K562 (cell line): ENCODE results near the gene PIBF1. TPM values are rescaled to one million over a fixed set of nuclear protein-coding genes. Genes with fewer than 3 reads are reported as not detected.

Experiments
- ATAC-seq: fragments of 200-7000 bp; cut with Tn5 transposase; 3 replicates; pipeline ENCODE4 v1.9.1; 2020; ENCODE audit warnings: moderate library complexity
- BruUV-seq: library from RNA; stranded (reverse); fragments of 400-500 nt; replicated peaks from 2 replicates; lab custom pipeline; 2021; lab: Mats Ljungman, UMichigan
- CTCF ChIA-PET: fragments of 300-600 bp; formaldehyde crosslinking; extraction: SDS; loops from one replicate; lab custom pipeline; 2021; ENCODE audit warnings: low intra/inter-chr PET ratio; lab: Yijun Ruan, JAX
- POLR2A ChIA-PET: fragments of 300-600, 350-650 bp; sonication (Branson Sonifier 250); formaldehyde crosslinking; extraction: SDS; loops from one replicate; lab custom pipeline; 2021; ENCODE audit warnings: antibody characterized with exemption, inconsistent platforms; lab: Yijun Ruan, JAX
- DNase-seq, 4 experiments: peaks; one replicate each; pipeline versions ENCODE4 v3.0.0 to v3.0.0-alpha.2; 2011 to 2018; ENCODE audit warnings: low spot score in 3 of 4, mixed read lengths in 3 of 4; ENCODE audit errors: extremely low read depth in 1 of 4
- FAIRE-seq: peaks from 2 replicates; lab custom pipeline; 2011; peaks lifted over from hg19 to GRCh38; lab: Jason Lieb, UNC
- H2AFZ ChIP-seq: 2 replicates; pipeline ENCODE4 v1.6.0; 2011; ENCODE audit warnings: low read depth, low read length, control low read depth, inconsistent platforms
- H3K27ac ChIP-seq: fragments of 200-600 bp; 3 replicates; pipeline ENCODE4 v1.8.0; 2011; ENCODE audit warnings: low read depth, mild to moderate bottlenecking, control low read depth, inconsistent platforms, low read length, moderate library complexity, mixed read lengths; ENCODE audit errors: extremely low read depth
- H3K27me3 ChIP-seq, 2 experiments: fragments of 300-600 bp in 1 of 2; 2 replicates in 1 of 2; 3 replicates in 1 of 2; pipeline versions ENCODE4 v1.6.0 to v1.8.0; 2011; ENCODE audit warnings: inconsistent platforms in 2 of 2, low read length in 2 of 2, mild to moderate bottlenecking in 1 of 2, mixed read lengths in 1 of 2, moderate library complexity in 1 of 2; ENCODE audit not compliant: control insufficient read depth in 2 of 2, insufficient read depth in 2 of 2
- H3K36me3 ChIP-seq: fragments of 300-600 bp; 3 replicates; pipeline ENCODE4 v1.8.0; 2011; ENCODE audit warnings: mild to moderate bottlenecking, low read length, inconsistent platforms; ENCODE audit not compliant: control insufficient read depth, insufficient read depth
- H3K4me1 ChIP-seq, 2 experiments: fragments of 200-600 bp in 1 of 2; replicated peaks in 1 of 2; 2 replicates in 1 of 2; 3 replicates in 1 of 2; pipeline versions ENCODE4 v1.5.1 to v1.8.0; 2011; ENCODE audit warnings: inconsistent platforms in 2 of 2, low read length in 2 of 2, mild to moderate bottlenecking in 1 of 2, mixed read lengths in 1 of 2, moderate library complexity in 1 of 2; ENCODE audit not compliant: control insufficient read depth in 2 of 2, insufficient read depth in 2 of 2
- H3K4me2 ChIP-seq: 2 replicates; pipeline ENCODE4 v1.6.1; 2011; ENCODE audit warnings: low read length, control low read depth, inconsistent platforms, mixed read lengths; ENCODE audit not compliant: insufficient read depth
- H3K4me3 ChIP-seq: fragments of 200-600 bp; sonication (generic), shearing (Covaris generic); 2 replicates; pipeline ENCODE4 v1.5.1; 2016; ENCODE audit warnings: control low read depth, inconsistent platforms
- H3K79me2 ChIP-seq: fragments of 200-600 bp; 3 replicates; pipeline ENCODE4 v1.8.0; 2011; ENCODE audit warnings: low read length, inconsistent platforms; ENCODE audit not compliant: control insufficient read depth, insufficient read depth
- H3K9ac ChIP-seq, 2 experiments: 2 replicates each; pipeline versions ENCODE4 v1.6.0 to v1.6.1; 2011; ENCODE audit warnings: low read depth in 2 of 2, low read length in 2 of 2, control low read depth in 1 of 2, inconsistent platforms in 1 of 2, mild to moderate bottlenecking in 1 of 2, mixed read lengths in 1 of 2; ENCODE audit not compliant: insufficient read depth in 1 of 2
- H3K9me1 ChIP-seq: one replicate; pipeline ENCODE4 v1.6.0; 2011; ENCODE audit warnings: inconsistent platforms, mild to moderate bottlenecking, low read length, moderate library complexity; ENCODE audit not compliant: control insufficient read depth, insufficient read depth
- H3K9me3 ChIP-seq: replicated peaks from 2 replicates; pipeline ENCODE4 v1.5.1; 2011; ENCODE audit warnings: low read depth, low read length, inconsistent platforms; ENCODE audit not compliant: control insufficient read depth, insufficient read depth
- H4K20me1 ChIP-seq: replicated peaks from 2 replicates; pipeline ENCODE4 v1.6.1; 2011; ENCODE audit warnings: low read length, inconsistent platforms, mixed read lengths; ENCODE audit not compliant: control insufficient read depth, insufficient read depth
- CC2D1A ChIP-seq: fragments of 450-650 bp; IDR thresholded peaks from 2 replicates; pipeline ENCODE4 v1.6.1; 2017; ENCODE audit warnings: mild to moderate bottlenecking
- DPF2 ChIP-seq: fragments of 450-650 bp; IDR thresholded peaks from 2 replicates; pipeline ENCODE4 v1.6.1; 2016
- HMBOX1 ChIP-seq: sonication (generic); IDR thresholded peaks from 2 replicates; pipeline ENCODE4 v1.6.1; 2016
- MAFG ChIP-seq: fragments of 450-650 bp; conservative IDR thresholded peaks from 2 replicates; pipeline ENCODE4 v1.6.1; 2016; ENCODE audit warnings: missing genetic modification characterization, missing compliant biosample characterization
- MEIS2 ChIP-seq: fragments of 450-650 bp; IDR thresholded peaks from 2 replicates; pipeline ENCODE4 v1.6.1; 2014; ENCODE audit warnings: mild to moderate bottlenecking; ENCODE audit not compliant: partially characterized antibody
- NR2C2 ChIP-seq, 2 experiments: fragments of 200-800 bp in 1 of 2; sonication (Bioruptor generic) in 1 of 2; sonication (generic) in 1 of 2; formaldehyde crosslinking in 1 of 2; IDR thresholded peaks; 2 replicates each; pipeline versions ENCODE4 v1.6.1 to v1.8.0; 2016 to 2022; ENCODE audit warnings: mild to moderate bottlenecking in 1 of 2, missing compliant biosample characterization in 1 of 2, missing genetic modification characterization in 1 of 2, missing genetic modification reagents in 1 of 2
- PBX2 ChIP-seq, 2 experiments: IDR thresholded peaks in 1 of 2; conservative IDR thresholded peaks in 1 of 2; 2 replicates each; pipeline ENCODE4 v1.6.1; 2016; ENCODE audit warnings: low read depth in 2 of 2, mild to moderate bottlenecking in 1 of 2, missing compliant biosample characterization in 1 of 2, missing genetic modification characterization in 1 of 2, moderate library complexity in 1 of 2
- ZBTB2 ChIP-seq: fragments of 450-650 bp; IDR thresholded peaks from 2 replicates; pipeline ENCODE4 v1.6.1; 2016; ENCODE audit warnings: antibody characterized with exemption
- ZNF280B ChIP-seq: fragments of 250-450 bp; sonication (Bioruptor Pico); IDR thresholded peaks from 2 replicates; pipeline ENCODE4 v1.5.1; 2021; ENCODE audit warnings: mild to moderate bottlenecking
- ZNF316 ChIP-seq: fragments of 450-650 bp; IDR thresholded peaks from 2 replicates; pipeline ENCODE4 v1.6.1; 2016
- ZNF699 ChIP-seq: fragments of 250-450 bp; sonication (Bioruptor Pico); IDR thresholded peaks from 2 replicates; pipeline ENCODE4 v1.8.0; 2021; ENCODE audit warnings: mild to moderate bottlenecking, moderate library complexity; ENCODE audit not compliant: insufficient replicate concordance
- ZNF766 ChIP-seq: fragments of 200-800 bp; sonication (Bioruptor generic); conservative IDR thresholded peaks from 2 replicates; pipeline ENCODE4 v1.6.1; 2016; ENCODE audit warnings: missing genetic modification characterization, missing compliant biosample characterization
- WGBS: fragments of 100-300 bp; shearing (Covaris generic); methylation state at CpG from one replicate; pipeline ENCODE4 v1.1.6; 2016; ENCODE audit warnings: low coverage, mixed read lengths; ENCODE audit not compliant: insufficient coverage; ENCODE audit errors: missing lambda C conversion rate; 5-methylcytosine and 5-hydroxymethylcytosine counted together
- in situ Hi-C: fragments of 300-500 bp; cut with MboI; formaldehyde crosslinking; loops from 4 replicates; pipeline ENCODE4 v1.15.0; 2018; ENCODE audit warnings: inconsistent platforms, mixed read lengths
- intact Hi-C: fragments of 100-400 bp; cut with micrococcal nuclease; formaldehyde crosslinking; loops from 2 replicates; pipeline ENCODE4 v1.14.2; 2022
- polyA plus RNA-seq, 8 experiments: library from polyadenylated mRNA; depleted of rRNA in 4 of 8; stranded (reverse) in 5 of 8; unstranded in 3 of 8; fragments of >200 nt; fragmentation: Nextera tagmentation in 2 of 8; fragmentation: Illumina TruSeq in 1 of 8; extraction: Ambion mirVana in 2 of 8; extraction: Trizol in 1 of 8; gene quantifications; 2 replicates each; pipeline versions ENCODE4 v1.2.1 to v1.2.3, GENCODE V29; 2011 to 2014; ENCODE audit warnings: inconsistent platforms in 1 of 8, missing spikeins in 1 of 8
- total RNA-seq, 7 experiments: library from RNA; depleted of rRNA in 6 of 7; stranded (reverse); fragments of >200 nt in 6 of 7; fragmentation: Illumina TruSeq in 2 of 7; extraction: Trizol in 2 of 7; gene quantifications; 2 replicates each; pipeline versions ENCODE4 v1.2.1 to v1.2.3, GENCODE V29; 2011 to 2021; ENCODE audit warnings: low replicate concordance in 1 of 7

The PIBF1 gene
- total and polyA plus RNA-seq, 9 of the 15 experiments (the other 6 are each of a cell fraction or from before 2014, with no cell fraction given), result 9.1 to 28.8 (median 14.7) TPM

- intact Hi-C loops, result no loop called here
- H2AFZ ChIP-seq, result no peak overlapping the region
- DNase-seq (peak in 2 of 4 experiments; percentile 12 to 31), FAIRE-seq (peak; percentile 19), ATAC-seq (no peak)
- POLR2A ChIA-PET, result interaction anchor here (1.1 kb wide), 1 partner anchor 11 kb away, joined by 3 read pairs; no protein-coding TSS in a partner anchor
- H3K27me3 ChIP-seq, result peaks cover 2 to 5% of the 10 kb centered on the region in 2 experiments; a peak in 3 of 5 replicates
- 64% methylated on average over 22 of the region's 26 CpGs for WGBS
- H3K27ac ChIP-seq, result no peak overlapping the region
- H3K79me2 ChIP-seq, result no peaks in the 10 kb centered on the region
- no peaks in the 10 kb centered on the region for H4K20me1 ChIP-seq
- no peak overlapping the region for H3K4me2 ChIP-seq
- no peaks in the 10 kb centered on the region for H3K36me3 ChIP-seq
- H3K9me3 ChIP-seq, result no peaks in the 10 kb centered on the region; the same call in 1 of the 2 replicates
- TSS peak; percentile 41 for BruUV-seq
- in situ Hi-C loops, result no loop called here
- no peaks in the 10 kb centered on the region for H3K9me1 ChIP-seq
- H3K4me1 ChIP-seq, result peaks cover 3 to 13% of the 10 kb centered on the region in 2 experiments; a peak in 4 of 5 replicates
- H3K9ac ChIP-seq, result no peak overlapping the region
- no peak overlapping the region for H3K4me3 ChIP-seq
- CTCF ChIA-PET, result no interaction called here
- TF ChIP-seq HMBOX1 (peak; percentile 22; the same call in 1 of the 2 replicates), PBX2 (CRISPR knock-in tag; IDR thresholded peaks at IDR 0.05; ENCODE audit: low read depth) (no peak), PBX2 (tag; conservative IDR thresholded peaks at IDR 0.05; ENCODE audit: low read depth) (peak; percentile 54), ZNF280B (CRISPR knock-in tag) (no peak), MEIS2 (no peak), ZNF316 (0 out of 2 replicates have a peak, but pooled peaks have one; percentile 7), DPF2 (peak; percentile 20; the same call in 1 of the 2 replicates), ZNF699 (CRISPR knock-in tag) (no peak), MAFG (peak; percentile 49), NR2C2 (CRISPR knock-in tag; IDR thresholded peaks at IDR 0.05) (no peak), NR2C2 (tag; IDR thresholded peaks at IDR 0.05) (no peak), ZNF766 (no peak), ZBTB2 (no peak), CC2D1A (no peak)
Observed at GRCh38 chr13:73060251-73061160, 278.6 kb downstream of the PIBF1 start.
